IMR-90 (cell line): ENCODE measurements around the gene CDRT15L2. TPM values are rescaled to one million over a fixed set of nuclear protein-coding genes. Genes with fewer than 3 reads are reported as not detected.

ENCODE experiments used
- ATAC-seq: fragments of 200-7000 bp; cut with Tn5 transposase; 2 replicates; pipeline ENCODE4 v1.9.1; 2020; ENCODE audit warnings: low read depth, mild to moderate bottlenecking, moderate library complexity
- BruUV-seq: library from RNA; stranded (reverse); fragments of 400-500 nt; replicated peaks from 2 replicates; lab custom pipeline; 2021; lab: Mats Ljungman, UMichigan
- CTCF ChIA-PET: fragments of 300-600 bp; formaldehyde crosslinking; extraction: SDS; loops from one replicate; lab custom pipeline; 2021; ENCODE audit warnings: antibody characterized with exemption; lab: Yijun Ruan, JAX
- POLR2A ChIA-PET: fragments of 300-600 bp; sonication (Branson Sonifier 250); formaldehyde crosslinking; loops from one replicate; lab custom pipeline; 2022; ENCODE audit warnings: antibody characterized with exemption; ENCODE audit not compliant: unreplicated experiment; lab: Charles Lee
- DNase-seq: peaks from one replicate; pipeline ENCODE4 v3.0.0; 2013
- H2AFZ ChIP-seq: replicated peaks from 2 replicates; pipeline ENCODE3; 2013; ENCODE audit warnings: low read length, mild to moderate bottlenecking; ENCODE audit not compliant: poor library complexity
- H2AK5ac ChIP-seq: 2 replicates; pipeline ENCODE4 v1.6.1; 2013; ENCODE audit warnings: low read depth, low read length, inconsistent platforms
- H2AK9ac ChIP-seq: replicated peaks from 2 replicates; pipeline ENCODE3; 2013; ENCODE audit warnings: mild to moderate bottlenecking, low read depth, low read length, moderate library complexity; ENCODE audit not compliant: poor library complexity
- H2BK120ac ChIP-seq: 2 replicates; pipeline ENCODE4 v1.6.1; 2013; ENCODE audit warnings: low read depth, low read length, inconsistent platforms
- H2BK15ac ChIP-seq: 3 replicates; pipeline ENCODE4 v1.6.1; 2013; ENCODE audit warnings: low read depth, low read length, inconsistent platforms
- H2BK20ac ChIP-seq: 2 replicates; pipeline ENCODE4 v1.6.1; 2013; ENCODE audit warnings: low read depth, mild to moderate bottlenecking, inconsistent platforms, low read length, moderate library complexity
- H2BK5ac ChIP-seq: 2 replicates; pipeline ENCODE4 v1.6.1; 2013; ENCODE audit warnings: mild to moderate bottlenecking, low read depth, low read length, inconsistent platforms; ENCODE audit not compliant: poor library complexity, severe bottlenecking
- H3K14ac ChIP-seq: replicated peaks from 2 replicates; pipeline ENCODE4 v1.6.1; 2013; ENCODE audit warnings: low read depth, low read length, inconsistent platforms
- H3K18ac ChIP-seq: 2 replicates; pipeline ENCODE4 v1.6.1; 2013; ENCODE audit warnings: low read depth, low read length, control low read depth
- H3K23ac ChIP-seq: 2 replicates; pipeline ENCODE4 v1.6.1; 2013; ENCODE audit warnings: low read depth, low read length, inconsistent platforms
- H3K27ac ChIP-seq: 2 replicates; pipeline ENCODE4 v1.5.1; 2013; ENCODE audit warnings: mild to moderate bottlenecking, control low read depth, low read length; ENCODE audit not compliant: insufficient read depth
- H3K27me3 ChIP-seq: 2 replicates; pipeline ENCODE4 v1.6.1; 2013; ENCODE audit warnings: low read length; ENCODE audit not compliant: control insufficient read depth, insufficient read depth
- H3K36me3 ChIP-seq: 2 replicates; pipeline ENCODE4 v1.6.1; 2013; ENCODE audit warnings: low read length, mixed read lengths; ENCODE audit not compliant: control insufficient read depth, insufficient read depth
- H3K4ac ChIP-seq: 2 replicates; pipeline ENCODE4 v1.6.1; 2013; ENCODE audit warnings: low read depth, low read length, inconsistent platforms
- H3K4me1 ChIP-seq: 2 replicates; pipeline ENCODE4 v1.6.1; 2013; ENCODE audit warnings: low read length, mixed read lengths; ENCODE audit not compliant: control insufficient read depth, insufficient read depth
- H3K4me2 ChIP-seq: 2 replicates; pipeline ENCODE4 v1.6.1; 2013; ENCODE audit warnings: low read depth, mild to moderate bottlenecking, control low read depth, low read length, moderate library complexity
- H3K4me3 ChIP-seq: 2 replicates; pipeline ENCODE4 v1.5.1; 2013; ENCODE audit warnings: low read depth, mild to moderate bottlenecking, control low read depth, low read length, moderate library complexity; ENCODE audit not compliant: insufficient read depth
- H3K56ac ChIP-seq: 2 replicates; pipeline ENCODE4 v1.6.1; 2013; ENCODE audit warnings: low read length, inconsistent platforms; ENCODE audit not compliant: insufficient read depth; ENCODE audit errors: extremely low read depth
- H3K79me1 ChIP-seq, 2 experiments: 2 replicates each; pipeline ENCODE4 v1.6.1; 2013; ENCODE audit warnings: low read length in 2 of 2, inconsistent platforms in 1 of 2, low read depth in 1 of 2
- H3K9ac ChIP-seq: 2 replicates; pipeline ENCODE4 v1.6.1; 2013; ENCODE audit warnings: low read depth, low read length, control low read depth
- H3K9me1 ChIP-seq: 2 replicates; pipeline ENCODE4 v1.6.1; 2013; ENCODE audit warnings: low read length, inconsistent platforms; ENCODE audit not compliant: insufficient read depth
- H3K9me3 ChIP-seq: 2 replicates; pipeline ENCODE4 v1.6.1; 2013; ENCODE audit warnings: low read length; ENCODE audit not compliant: control insufficient read depth, insufficient read depth
- H4K20me1 ChIP-seq: 2 replicates; pipeline ENCODE4 v1.6.1; 2013; ENCODE audit warnings: low read length, inconsistent platforms; ENCODE audit not compliant: insufficient read depth
- H4K5ac ChIP-seq: 2 replicates; pipeline ENCODE4 v1.6.1; 2013; ENCODE audit warnings: mild to moderate bottlenecking, low read depth, low read length, control low read depth
- H4K8ac ChIP-seq, 2 experiments: 2 replicates each; pipeline ENCODE4 v1.6.1; 2013; ENCODE audit warnings: low read depth in 2 of 2, low read length in 2 of 2, control low read depth in 1 of 2, inconsistent platforms in 1 of 2
- H4K91ac ChIP-seq: 2 replicates; pipeline ENCODE4 v1.6.1; 2013; ENCODE audit warnings: low read depth, low read length, inconsistent platforms; ENCODE audit not compliant: insufficient read depth
- BHLHE40 ChIP-seq: fragments of 150-350 bp; IDR thresholded peaks from 2 replicates; pipeline ENCODE4 v1.6.1; 2016; ENCODE audit warnings: mild to moderate bottlenecking, low read depth, low read length
- CEBPB ChIP-seq: IDR thresholded peaks from 2 replicates; pipeline ENCODE4 v1.6.1; 2012; ENCODE audit warnings: low read depth, low read length, improper control_type of control experiment
- CHD1 ChIP-seq: IDR thresholded peaks from 2 replicates; pipeline ENCODE4 v1.6.1; 2012; ENCODE audit warnings: low read depth, low read length, improper control_type of control experiment
- CTCF ChIP-seq: conservative IDR thresholded peaks from 2 replicates; pipeline ENCODE4 v1.5.1; 2012; ENCODE audit warnings: mild to moderate bottlenecking, low read depth, low read length, improper control_type of control experiment
- FOS ChIP-seq: fragments of 150-350 bp; IDR thresholded peaks from 2 replicates; pipeline ENCODE4 v1.6.1; 2016; ENCODE audit warnings: low read depth, low read length
- MAFK ChIP-seq: IDR thresholded peaks from 2 replicates; pipeline ENCODE4 v1.6.1; 2012; ENCODE audit warnings: low read depth, low read length, improper control_type of control experiment
- MAZ ChIP-seq: IDR thresholded peaks from 2 replicates; pipeline ENCODE4 v1.6.1; 2012; ENCODE audit warnings: low read depth, mild to moderate bottlenecking, low read length, improper control_type of control experiment, moderate library complexity, borderline replicate concordance
- MXI1 ChIP-seq: IDR thresholded peaks from 2 replicates; pipeline ENCODE4 v1.6.1; 2012; ENCODE audit warnings: low read depth, mild to moderate bottlenecking, low read length, moderate library complexity, borderline replicate concordance
- NFE2L2 ChIP-seq: fragments of 150-350 bp; IDR thresholded peaks from 2 replicates; pipeline ENCODE4 v1.6.1; 2016; ENCODE audit warnings: low read depth, mild to moderate bottlenecking, low read length
- POLR2A ChIP-seq: IDR thresholded peaks from 2 replicates; pipeline ENCODE4 v1.6.1; 2012; ENCODE audit warnings: mild to moderate bottlenecking, low read depth, low read length
- RAD21 ChIP-seq: IDR thresholded peaks from 2 replicates; pipeline ENCODE4 v1.6.1; 2012; ENCODE audit warnings: low read length, improper control_type of control experiment
- RFX5 ChIP-seq: IDR thresholded peaks from 2 replicates; pipeline ENCODE4 v1.8.0; 2012; ENCODE audit warnings: low read depth, mild to moderate bottlenecking, low read length, moderate library complexity
- SMC3 ChIP-seq: fragments of 150-350 bp; IDR thresholded peaks from 2 replicates; pipeline ENCODE4 v1.6.1; 2016; ENCODE audit warnings: low read depth, mild to moderate bottlenecking, antibody characterized with exemption, low read length, moderate library complexity
- USF2 ChIP-seq: fragments of 150-350 bp; IDR thresholded peaks from 2 replicates; pipeline ENCODE4 v1.6.1; 2017; ENCODE audit warnings: mild to moderate bottlenecking, antibody characterized with exemption, low read length, low read depth
- WGBS, 2 experiments: methylation state at CpG; one replicate each; pipeline versions ENCODE4 v1.1.5 to v1.1.7; 2013; ENCODE audit warnings: missing lambda C conversion rate in 2 of 2; ENCODE audit not compliant: insufficient read length in 1 of 2; ENCODE audit errors: extremely low coverage in 2 of 2; 5-methylcytosine and 5-hydroxymethylcytosine counted together
- dilution Hi-C: fragments of 300-500 bp; cut with HindIII; formaldehyde crosslinking; loops from one replicate; pipeline ENCODE4 v1.14.3; 2018; ENCODE audit warnings: low sequenced_read_pairs; ENCODE audit not compliant: unreplicated experiment
- in situ Hi-C: fragments of 300-500 bp; cut with MboI; formaldehyde crosslinking; loops from 3 replicates; pipeline ENCODE4 v1.14.3; 2019; ENCODE audit warnings: low sequenced_read_pairs, inconsistent platforms, mixed read lengths
- intact Hi-C: fragments of 100-400 bp; cut with micrococcal nuclease; formaldehyde crosslinking; loops from 2 replicates; pipeline ENCODE4 v1.10.0; 2022
- polyA plus RNA-seq, 3 experiments: library from polyadenylated mRNA; depleted of rRNA; stranded (reverse); fragments of >200 nt; gene quantifications; 2 replicates each; pipeline ENCODE4 v1.2.3, GENCODE V29; 2012; ENCODE audit warnings: low replicate concordance in 1 of 3
- total RNA-seq: library from RNA; depleted of rRNA; stranded (reverse); fragments of >200 nt; gene quantifications from 2 replicates; pipeline ENCODE4 v1.2.3, GENCODE V29; 2012

Gene CDRT15L2
- total and polyA plus RNA-seq, 2 of the 4 experiments (the other 2 are of a cell fraction), result not detected

- BruUV-seq, result no TSS peak
- CTCF ChIA-PET, result no interaction called here
Observed at GRCh38 chr17:20613905-20614304, 34.4 kb downstream of the CDRT15L2 start.

More at GRCh38 chr17:20613905-20614304, 34.4 kb downstream of the CDRT15L2 start:
- Histone ChIP-seq H3K79me1 (no peaks in the 10 kb centered on the region), H3K14ac (no peak overlapping the region), H3K36me3 (no peaks in the 10 kb centered on the region), H2AK5ac (no peak overlapping the region), H4K8ac (no peak overlapping the region), H3K23ac (no peak overlapping the region), H2BK5ac (no peak overlapping the region), H4K5ac (no peak overlapping the region), H3K4me3 (no peak overlapping the region), H3K18ac (no peak overlapping the region), H4K20me1 (no peaks in the 10 kb centered on the region), H3K27me3 (no peaks in the 10 kb centered on the region; the same call in 1 of the 2 replicates), H3K4me2 (no peak overlapping the region), H3K27ac (no peak overlapping the region), H3K9ac (no peak overlapping the region), H4K91ac (no peak overlapping the region), H3K9me3 (no peaks in the 10 kb centered on the region), H3K56ac (no peak overlapping the region), H2BK120ac (no peak overlapping the region), H3K9me1 (no peaks in the 10 kb centered on the region), H3K4ac (no peak overlapping the region), H3K4me1 (no peaks in the 10 kb centered on the region), H2BK15ac (no peak overlapping the region), H2AFZ (no peak overlapping the region), H2AK9ac (no peak overlapping the region), H2BK20ac (no peak overlapping the region)
- DNase-seq (no peak), ATAC-seq (no peak)
- in situ Hi-C loops, result no loop called here
- no CpG with 5 or more reads among the region's 13 CpGs for WGBS, 2 experiments
- TF ChIP-seq MAFK (no peak), POLR2A (no peak), CEBPB (no peak), BHLHE40 (no peak), RFX5 (no peak), USF2 (no peak), MAZ (no peak), CHD1 (no peak), RAD21 (no peak), NFE2L2 (no peak), FOS (no peak), MXI1 (no peak), CTCF (no peak), SMC3 (no peak)
- dilution Hi-C loops, result no loop called here
- POLR2A ChIA-PET, result no interaction called here
- intact Hi-C loops, result no loop called here
